Measurements from ENCODE around the gene CA10.

DNA sequence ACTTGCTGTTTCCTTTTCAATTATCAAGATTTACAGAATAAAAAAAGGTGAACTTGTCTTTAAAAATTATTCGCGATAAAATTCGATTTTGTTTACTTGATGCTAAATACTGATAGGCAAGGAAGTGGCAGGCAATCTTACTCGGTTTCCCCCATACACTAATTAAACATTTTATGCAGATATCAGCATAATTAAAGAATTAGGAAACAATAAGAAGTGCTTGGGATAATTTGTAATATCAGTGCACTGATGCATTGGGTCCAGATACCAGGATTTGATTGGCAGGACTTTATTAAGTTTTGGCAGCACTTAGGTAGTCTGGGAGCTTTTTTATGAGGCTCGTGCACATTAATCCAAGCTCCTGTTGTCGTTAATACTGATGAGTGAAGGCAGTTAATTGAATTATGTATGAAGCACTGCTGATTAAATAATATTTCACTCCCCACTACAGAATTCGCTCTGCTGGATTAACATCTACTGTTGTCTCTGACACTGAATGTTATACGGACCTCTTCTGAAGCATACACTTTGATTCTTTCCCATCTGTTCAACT is 165.6 kb downstream of the CA10 start:
- no peak for TF ChIP-seq POLR2A (IDR thresholded peaks at IDR 0.05)
- TF ChIP-seq, protein P1, sequence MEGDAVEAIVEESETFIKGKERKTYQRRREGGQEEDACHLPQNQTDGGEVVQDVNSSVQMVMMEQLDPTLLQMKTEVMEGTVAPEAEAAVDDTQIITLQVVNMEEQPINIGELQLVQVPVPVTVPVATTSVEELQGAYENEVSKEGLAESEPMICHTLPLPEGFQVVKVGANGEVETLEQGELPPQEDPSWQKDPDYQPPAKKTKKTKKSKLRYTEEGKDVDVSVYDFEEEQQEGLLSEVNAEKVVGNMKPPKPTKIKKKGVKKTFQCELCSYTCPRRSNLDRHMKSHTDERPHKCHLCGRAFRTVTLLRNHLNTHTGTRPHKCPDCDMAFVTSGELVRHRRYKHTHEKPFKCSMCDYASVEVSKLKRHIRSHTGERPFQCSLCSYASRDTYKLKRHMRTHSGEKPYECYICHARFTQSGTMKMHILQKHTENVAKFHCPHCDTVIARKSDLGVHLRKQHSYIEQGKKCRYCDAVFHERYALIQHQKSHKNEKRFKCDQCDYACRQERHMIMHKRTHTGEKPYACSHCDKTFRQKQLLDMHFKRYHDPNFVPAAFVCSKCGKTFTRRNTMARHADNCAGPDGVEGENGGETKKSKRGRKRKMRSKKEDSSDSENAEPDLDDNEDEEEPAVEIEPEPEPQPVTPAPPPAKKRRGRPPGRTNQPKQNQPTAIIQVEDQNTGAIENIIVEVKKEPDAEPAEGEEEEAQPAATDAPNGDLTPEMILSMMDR (IDR thresholded peaks at IDR 0.05), result no peak

All from right lobe of liver (tissue), 4 donors.